SHP77 (cell line): ENCODE measurements around the gene RNF34.

Experiments used
- DNase-seq, 2 experiments: peaks; one replicate each; lab custom pipeline; 2025; lab: John Stamatoyannopoulos, UW

RNF34 gene

DNA sequence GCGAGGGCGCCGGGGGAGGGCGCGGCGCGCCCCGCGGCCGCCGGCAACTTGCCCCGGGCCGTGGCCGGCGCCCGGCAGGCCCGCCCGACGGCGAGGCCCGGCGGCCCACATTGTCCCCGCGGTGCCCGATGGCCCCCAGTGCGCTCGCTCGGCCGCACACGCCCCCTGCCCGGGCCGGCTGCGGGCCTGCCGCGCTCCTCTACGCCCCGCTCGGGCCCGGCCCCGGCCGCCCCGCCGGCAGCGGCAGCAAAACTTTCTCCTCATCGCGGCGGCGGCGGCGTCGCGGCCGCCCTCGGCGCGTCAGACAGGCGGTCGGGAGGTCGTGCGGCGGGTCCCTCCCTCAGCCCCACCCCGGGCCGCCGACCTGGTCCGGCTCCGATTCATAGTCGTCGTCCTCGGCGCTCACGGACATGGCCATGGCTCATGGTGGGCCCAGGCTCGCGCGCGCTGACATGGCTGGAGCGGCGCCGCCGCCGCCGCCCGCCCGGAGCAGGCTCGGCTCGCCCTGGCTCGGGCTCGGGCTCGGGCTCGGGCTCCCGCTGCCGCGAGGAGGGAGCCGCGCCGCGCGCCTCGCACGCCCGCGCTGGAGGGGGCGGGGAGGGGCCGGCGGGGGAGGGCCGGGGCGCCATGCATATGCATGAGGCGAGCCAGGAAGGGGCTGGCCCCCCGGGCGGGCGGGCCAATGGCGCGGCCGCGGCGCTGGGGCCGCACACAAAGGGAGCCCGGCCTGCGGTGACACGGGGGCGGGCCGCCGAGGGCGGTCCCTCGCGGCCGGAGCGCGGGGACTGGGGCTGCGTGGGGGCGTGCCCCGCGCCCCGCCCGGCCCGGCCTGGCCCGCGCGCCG, 67.1 kb downstream of the RNF34 start:
- DNase-seq = peak; percentile 83 to 93

DNA sequence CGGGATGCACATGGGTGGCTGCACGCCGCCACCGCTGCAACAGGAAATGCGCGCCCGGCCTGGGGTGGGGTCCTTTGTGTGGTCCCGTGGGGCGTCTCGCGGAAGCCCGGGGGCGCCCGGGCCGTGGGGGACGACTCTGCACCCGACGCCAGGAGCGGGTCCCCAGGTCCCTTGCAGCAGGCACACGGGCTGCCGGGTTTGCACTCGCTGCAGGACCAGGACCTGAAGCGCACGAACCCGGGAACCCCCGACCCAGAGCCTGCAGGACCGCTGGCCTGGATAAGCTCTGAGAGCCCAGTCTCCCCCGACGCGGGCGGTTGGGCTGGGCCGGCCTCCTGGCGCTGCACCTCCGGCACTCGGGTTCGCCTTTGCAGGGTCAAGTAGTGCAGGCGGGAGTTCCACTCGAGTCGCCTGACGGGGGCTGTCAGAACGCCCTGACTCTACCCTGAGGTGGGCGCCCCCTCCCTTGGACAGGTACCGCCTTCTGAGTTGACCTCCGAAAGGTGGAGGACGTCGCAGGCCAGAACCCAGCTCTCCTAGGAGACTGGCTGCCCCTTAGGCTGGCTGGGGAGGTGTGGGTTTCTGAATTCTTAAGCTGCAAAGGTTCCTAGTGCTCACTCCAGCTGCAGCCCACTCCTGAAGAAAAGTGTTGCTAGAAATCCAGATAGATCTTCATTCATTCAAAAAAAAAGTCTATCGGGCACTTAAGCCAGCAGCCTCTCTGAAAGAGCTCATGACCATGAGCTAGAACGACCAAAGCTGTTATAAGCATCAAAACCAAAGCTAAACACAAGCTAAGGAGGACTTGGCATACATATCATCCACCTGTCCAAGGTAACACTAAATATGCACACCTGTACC, 68.0 kb downstream of the RNF34 start:
- DNase-seq = peak; percentile 9 to 61

DNA sequence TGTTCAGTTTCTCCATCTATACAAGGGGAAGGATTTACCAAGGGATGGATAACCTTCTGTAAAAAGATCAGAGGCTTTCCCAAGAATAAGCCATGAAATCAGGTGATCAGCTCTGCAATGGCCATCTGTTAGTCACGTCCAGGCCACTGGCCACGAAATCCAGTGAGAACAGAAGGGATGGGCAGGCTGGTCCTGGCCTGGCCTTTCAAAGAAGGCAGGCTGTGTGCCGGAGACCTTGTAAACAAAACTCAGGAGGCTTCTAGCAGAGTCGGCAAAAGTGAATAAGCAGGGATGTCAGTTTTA, 68.5 kb downstream of the RNF34 start:
- DNase-seq = no peak

DNA sequence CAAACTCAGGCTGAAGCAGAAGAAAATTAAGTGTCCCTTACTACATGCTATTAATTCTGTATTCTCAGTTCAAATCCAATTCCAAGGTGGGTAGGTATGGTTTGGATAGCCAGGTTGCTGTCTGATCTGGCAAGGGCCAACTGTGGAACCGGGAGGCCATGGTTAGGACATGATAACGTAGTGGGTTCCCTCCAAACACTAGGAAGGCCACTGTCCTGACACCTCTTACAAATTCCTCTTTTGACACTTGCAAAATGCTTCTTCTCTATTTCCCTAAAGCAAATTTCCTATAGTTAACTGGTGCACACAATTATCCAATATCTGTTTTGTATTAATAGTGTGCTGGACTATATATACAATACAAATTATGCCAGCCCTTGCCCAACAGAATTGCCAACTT, 70.8 kb downstream of the RNF34 start:
- DNase-seq = no peak

DNA sequence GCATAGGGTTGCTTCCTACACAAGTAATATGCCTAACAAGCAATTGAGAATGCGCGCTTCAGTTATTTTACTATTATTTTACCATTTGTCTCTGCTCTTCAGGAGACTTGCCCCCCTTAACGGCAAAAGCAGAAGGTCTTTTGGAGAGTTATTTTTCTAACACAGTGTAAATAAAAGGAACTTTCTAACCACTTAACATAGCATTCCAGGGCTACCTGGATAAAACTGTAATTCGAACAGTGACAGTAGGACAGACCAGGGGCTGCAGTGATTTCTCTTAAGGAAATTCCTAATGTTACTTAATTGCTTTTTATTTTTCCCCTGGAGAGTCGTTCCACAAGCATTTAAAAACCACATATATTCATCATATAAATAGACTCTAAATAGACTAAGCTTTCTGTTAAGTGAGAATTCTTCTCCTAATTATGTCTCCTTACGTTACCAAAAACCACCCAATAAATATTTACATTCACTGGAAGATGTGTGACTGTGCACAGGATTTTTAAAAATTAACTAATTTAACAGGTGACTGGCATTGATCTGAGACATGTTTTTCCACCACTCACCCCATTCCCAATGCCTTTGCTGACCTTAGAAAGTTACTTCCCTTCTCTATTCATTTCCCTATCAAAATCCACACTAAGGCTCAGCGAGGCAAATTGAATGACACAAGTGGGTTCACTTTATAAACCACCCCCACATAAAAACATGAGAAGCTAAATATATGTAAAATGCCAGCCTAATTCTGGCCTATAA, 72.4 kb downstream of the RNF34 start:
- no peak for DNase-seq
